Endothelial cell of umbilical vein (primary cell): ENCODE results near the gene APOO. TPM values are rescaled to one million over a fixed set of nuclear protein-coding genes. Genes with fewer than 3 reads are reported as not detected.

Source experiments
- BruUV-seq: library from RNA; stranded (reverse); fragments of 400-500 nt; replicated peaks from 2 replicates; lab custom pipeline; 2021; lab: Mats Ljungman, UMichigan
- CTCF ChIA-PET: fragments of 300-600, 350-600 bp; sonication (Branson Sonifier 250); formaldehyde crosslinking; loops from one replicate; lab custom pipeline; 2021; ENCODE audit warnings: antibody characterized with exemption, inconsistent platforms; lab: Charles Lee
- POLR2A ChIA-PET: fragments of 300-600, 350-600 bp; sonication (Branson Sonifier 250); formaldehyde crosslinking; loops from one replicate; lab custom pipeline; 2021; ENCODE audit warnings: antibody characterized with exemption, inconsistent platforms; lab: Charles Lee
- DNase-seq: peaks from one replicate; pipeline ENCODE4 v3.0.0-alpha.2; 2011; ENCODE audit warnings: low read depth, low spot score
- FAIRE-seq: peaks from 2 replicates; lab custom pipeline; 2011; peaks lifted over from hg19 to GRCh38; lab: Jason Lieb, UNC
- H2AFZ ChIP-seq: 2 replicates; pipeline ENCODE4 v1.6.0; 2012; ENCODE audit warnings: low read depth, low read length, control low read depth, inconsistent platforms
- H3K27ac ChIP-seq: 2 replicates; pipeline ENCODE4 v1.5.1; 2011; ENCODE audit warnings: low read depth, mild to moderate bottlenecking, control low read depth, low read length, moderate library complexity; ENCODE audit not compliant: insufficient read depth
- H3K27me3 ChIP-seq, 2 experiments: 2 replicates each; pipeline versions ENCODE4 v1.6.0 to v1.6.1; 2011; ENCODE audit warnings: low read length in 2 of 2, mixed read lengths in 1 of 2; ENCODE audit not compliant: control insufficient read depth in 2 of 2, insufficient read depth in 2 of 2
- H3K36me3 ChIP-seq, 2 experiments: 2 replicates in 1 of 2; 3 replicates in 1 of 2; pipeline ENCODE4 v1.5.1; 2011; ENCODE audit warnings: low read length in 2 of 2, mild to moderate bottlenecking in 1 of 2, moderate library complexity in 1 of 2; ENCODE audit not compliant: control insufficient read depth in 2 of 2, insufficient read depth in 2 of 2; ENCODE audit errors: extremely low read depth in 1 of 2
- H3K4me1 ChIP-seq: 3 replicates; pipeline ENCODE4 v1.5.1; 2011; ENCODE audit warnings: mild to moderate bottlenecking, low read length; ENCODE audit not compliant: control insufficient read depth, insufficient read depth; ENCODE audit errors: extremely low read depth
- H3K4me2 ChIP-seq: 2 replicates; pipeline ENCODE4 v1.6.1; 2011; ENCODE audit warnings: low read length, control low read depth, mixed read lengths; ENCODE audit not compliant: insufficient read depth
- H3K4me3 ChIP-seq, 3 experiments: fragments of 200-600 bp in 1 of 3; sonication (generic), shearing (Covaris generic) in 1 of 3; replicated peaks in 1 of 3; 2 replicates each; pipeline ENCODE4 v1.5.1; 2011 to 2016; ENCODE audit warnings: control low read depth in 3 of 3, low read length in 3 of 3, mild to moderate bottlenecking in 2 of 3, inconsistent platforms in 1 of 3, low read depth in 1 of 3, moderate library complexity in 1 of 3; ENCODE audit not compliant: insufficient read depth in 1 of 3
- H3K79me2 ChIP-seq: 2 replicates; pipeline ENCODE4 v1.6.0; 2012; ENCODE audit warnings: low read length, inconsistent platforms; ENCODE audit not compliant: control insufficient read depth, insufficient read depth
- H3K9ac ChIP-seq: replicated peaks from 2 replicates; pipeline ENCODE3; 2011; ENCODE audit warnings: low read length, control low read depth; ENCODE audit not compliant: insufficient read depth; ENCODE audit errors: extremely low read depth
- H3K9me1 ChIP-seq: replicated peaks from 3 replicates; pipeline ENCODE4 v1.6.0; 2011; ENCODE audit warnings: mild to moderate bottlenecking, low read length; ENCODE audit not compliant: control insufficient read depth, insufficient read depth; ENCODE audit errors: extremely low read depth
- H3K9me3 ChIP-seq: replicated peaks from 2 replicates; pipeline ENCODE4 v1.5.1; 2012; ENCODE audit warnings: low read length, inconsistent platforms; ENCODE audit not compliant: control insufficient read depth, insufficient read depth
- H4K20me1 ChIP-seq: replicated peaks from 2 replicates; pipeline ENCODE3; 2011; ENCODE audit warnings: mild to moderate bottlenecking, low read length; ENCODE audit not compliant: control insufficient read depth, insufficient read depth; ENCODE audit errors: extremely low read depth
- FOS ChIP-seq: IDR thresholded peaks from 2 replicates; pipeline ENCODE4 v1.6.1; 2011; ENCODE audit warnings: mild to moderate bottlenecking, low read length, moderate library complexity, borderline replicate concordance; ENCODE audit not compliant: insufficient read depth
- GATA2 ChIP-seq: IDR thresholded peaks from 2 replicates; pipeline ENCODE4 v1.7.0; 2011; ENCODE audit warnings: low read depth, mild to moderate bottlenecking, moderate library complexity, mixed read lengths, low read length; ENCODE audit not compliant: insufficient read length, insufficient read depth
- JUN ChIP-seq: IDR thresholded peaks from 2 replicates; pipeline ENCODE4 v1.6.1; 2011; ENCODE audit warnings: borderline replicate concordance, low read depth; ENCODE audit not compliant: insufficient read length, insufficient read depth
- POLR2A ChIP-seq: IDR thresholded peaks from 2 replicates; pipeline ENCODE4 v1.6.1; 2012; ENCODE audit warnings: low read depth, mild to moderate bottlenecking, control low read depth, low read length
- POLR2AphosphoS5 ChIP-seq: IDR thresholded peaks from 2 replicates; pipeline ENCODE4 v1.6.1; 2012; ENCODE audit warnings: low read depth, mild to moderate bottlenecking, control low read depth, low read length, moderate library complexity; ENCODE audit not compliant: insufficient read depth
- dilution Hi-C: fragments of 300-500 bp; cut with MboI; formaldehyde crosslinking; loops from one replicate; pipeline ENCODE4 v1.15.0; 2019; ENCODE audit warnings: low sequenced_read_pairs; ENCODE audit not compliant: extremely low pct_ligation_motif_present
- intact Hi-C: fragments of 100-400 bp; cut with micrococcal nuclease; formaldehyde crosslinking; loops from one replicate; pipeline ENCODE4 v1.10.0; 2022
- polyA plus RNA-seq, 4 experiments: library from polyadenylated mRNA; depleted of rRNA in 3 of 4; stranded (reverse) in 3 of 4; unstranded in 1 of 4; fragments of >200 nt; gene quantifications; 2 replicates each; pipeline versions ENCODE4 v1.2.1 to v1.2.3, GENCODE V29; 2011 to 2012; ENCODE audit warnings: missing spikeins in 1 of 4
- total RNA-seq: library from RNA; stranded (reverse); gene quantifications from 2 replicates; pipeline ENCODE4 v1.2.3, GENCODE V29; 2021
- TF ChIP-seq, protein P1 (sequence below), 2 donors: IDR thresholded peaks; 1 replicate in 1 of 2; 2 replicates in 1 of 2; pipeline ENCODE4 v1.5.1; 2011; ENCODE audit warnings: low read length in 2 of 2, mild to moderate bottlenecking in 2 of 2, moderate library complexity in 2 of 2, control low read depth in 1 of 2, inconsistent platforms in 1 of 2, low read depth in 1 of 2; ENCODE audit not compliant: insufficient read depth in 1 of 2; ENCODE audit errors: extremely low read depth in 1 of 2

APOO gene
- total and polyA plus RNA-seq, 2 donors (not counting 3 experiments of a cell fraction or from before 2014, with no cell fraction given) = 9.8 to 24.3 TPM

DNA sequence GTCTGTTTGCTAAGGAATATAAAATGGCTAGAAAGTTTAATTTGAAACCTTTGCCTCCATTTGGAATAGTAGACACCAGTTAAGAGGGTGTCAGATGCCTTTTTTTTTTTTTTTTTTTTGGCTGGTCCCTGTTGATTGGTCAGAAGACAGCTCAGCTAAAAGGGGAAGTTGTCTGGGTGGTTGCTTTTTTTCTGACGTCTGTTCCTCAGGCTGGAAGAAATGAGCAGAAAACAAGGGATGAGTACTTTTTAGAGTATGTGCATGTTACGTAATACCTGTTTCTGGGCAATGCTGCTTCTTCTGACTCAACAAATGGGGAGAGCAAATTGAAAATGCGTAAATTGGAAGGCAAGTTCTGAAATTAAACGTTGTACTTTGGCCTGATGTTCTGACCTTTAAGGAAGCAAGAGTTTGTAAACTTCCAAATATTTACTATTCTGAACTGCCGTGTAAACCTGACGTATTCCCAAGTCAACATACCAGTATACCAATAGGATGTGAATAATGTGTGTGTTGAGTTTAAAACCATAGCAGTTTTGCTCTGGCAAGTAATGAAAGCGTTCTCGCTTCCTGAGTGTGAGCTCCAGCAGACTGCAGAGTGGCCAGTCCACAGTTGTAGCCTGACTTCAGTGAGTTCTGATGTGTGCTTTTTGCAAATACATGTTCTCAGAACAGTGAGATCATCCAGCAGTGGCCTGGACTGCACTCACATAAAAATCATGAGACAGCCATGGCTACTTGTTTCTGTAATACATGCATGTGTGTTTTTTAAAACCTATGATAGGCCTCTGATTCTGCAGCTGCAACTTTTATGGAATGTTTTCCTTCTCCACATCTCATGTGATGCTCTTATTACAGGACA is 123.0 kb downstream of the APOO start:
- Histone ChIP-seq H3K27me3 (no peaks in the 10 kb centered on the region), H3K9me3 (no peaks in the 10 kb centered on the region), H3K9ac (peak overlapping the region; percentile 93), H3K4me3 (peak overlapping the region; percentile 3 to 90 (median 56)), H2AFZ (no peak overlapping the region), H3K36me3 (peaks cover 2 to 3% of the 10 kb centered on the region in 2 experiments), H3K79me2 (peaks cover 20% of the 10 kb centered on the region), H4K20me1 (no peaks in the 10 kb centered on the region), H3K4me2 (peak overlapping the region; percentile 92), H3K27ac (peak overlapping the region; percentile 82), H3K4me1 (peaks cover 23% of the 10 kb centered on the region), H3K9me1 (no peaks in the 10 kb centered on the region)
- no TSS peak for BruUV-seq
- dilution Hi-C loops = no loop called here
- TF ChIP-seq, protein P1, sequence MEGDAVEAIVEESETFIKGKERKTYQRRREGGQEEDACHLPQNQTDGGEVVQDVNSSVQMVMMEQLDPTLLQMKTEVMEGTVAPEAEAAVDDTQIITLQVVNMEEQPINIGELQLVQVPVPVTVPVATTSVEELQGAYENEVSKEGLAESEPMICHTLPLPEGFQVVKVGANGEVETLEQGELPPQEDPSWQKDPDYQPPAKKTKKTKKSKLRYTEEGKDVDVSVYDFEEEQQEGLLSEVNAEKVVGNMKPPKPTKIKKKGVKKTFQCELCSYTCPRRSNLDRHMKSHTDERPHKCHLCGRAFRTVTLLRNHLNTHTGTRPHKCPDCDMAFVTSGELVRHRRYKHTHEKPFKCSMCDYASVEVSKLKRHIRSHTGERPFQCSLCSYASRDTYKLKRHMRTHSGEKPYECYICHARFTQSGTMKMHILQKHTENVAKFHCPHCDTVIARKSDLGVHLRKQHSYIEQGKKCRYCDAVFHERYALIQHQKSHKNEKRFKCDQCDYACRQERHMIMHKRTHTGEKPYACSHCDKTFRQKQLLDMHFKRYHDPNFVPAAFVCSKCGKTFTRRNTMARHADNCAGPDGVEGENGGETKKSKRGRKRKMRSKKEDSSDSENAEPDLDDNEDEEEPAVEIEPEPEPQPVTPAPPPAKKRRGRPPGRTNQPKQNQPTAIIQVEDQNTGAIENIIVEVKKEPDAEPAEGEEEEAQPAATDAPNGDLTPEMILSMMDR (IDR thresholded peaks at IDR 0.05; ENCODE audit: extremely low read depth in 1 of 2, insufficient read depth in 1 of 2, low read depth in 1 of 2, low read length in 2 of 2) = no peak
- no peak for TF ChIP-seq POLR2AphosphoS5
- peak; percentile 43 for TF ChIP-seq POLR2A
- no peak for TF ChIP-seq GATA2
- no peak for TF ChIP-seq JUN
- TF ChIP-seq FOS = no peak
- intact Hi-C loops = loop anchor here (5.0 to 10.0 kb wide), 2 partner anchors 90 to 243 kb away; partner anchors contain the start of gene KLHL15
- DNase-seq (peak; percentile 39), FAIRE-seq (no peak)
- POLR2A ChIA-PET = interaction anchor here (0.6 to 3.2 kb wide), 6 partner anchors 19 to 117 kb away, joined by 3 to 92 read pairs (median 18); partner anchors contain the start of gene ACOT9
- CTCF ChIA-PET = interaction anchor here (0.7 to 4.6 kb wide), 5 partner anchors 9 to 117 kb away, joined by 3 to 132 read pairs (median 4); no protein-coding TSS in a partner anchor
